ENCODE data around the gene GLIPR2. TPM values are rescaled to one million over a fixed set of nuclear protein-coding genes. Genes with fewer than 3 reads are reported as not detected.

Gene GLIPR2
- total RNA-seq, 1 donor from 2014 or later, result 6.3 TPM

GRCh38 chr9:36138901-36139300, 2.4 kb downstream of the GLIPR2 start:
- Mint-ChIP-seq H3K4me3 (ENCODE audit: unreplicated experiment) (peak overlapping the region; percentile 44), H3K27me3 (ENCODE audit: unreplicated experiment) (peaks cover 24% of the 10 kb centered on the region), H3K4me1 (ENCODE audit: unreplicated experiment) (peaks cover 7% of the 10 kb centered on the region), H3K27ac (ENCODE audit: unreplicated experiment) (no peak overlapping the region), H3K36me3 (ENCODE audit: low read depth, unreplicated experiment) (peaks cover 3% of the 10 kb centered on the region), H3K9me3 (ENCODE audit: unreplicated experiment) (no peaks in the 10 kb centered on the region)
- TF ChIP-seq CTCF (IDR thresholded peaks at IDR 0.05; ENCODE audit: unreplicated experiment), result no peak
- no peak for DNase-seq (ENCODE audit: low spot score)

- peaks cover 9% of the 10 kb centered on the region for H3K36me3 Mint-ChIP-seq (ENCODE audit: low read depth, unreplicated experiment)
- TF ChIP-seq CTCF (IDR thresholded peaks at IDR 0.05; ENCODE audit: unreplicated experiment), result no peak
- peaks cover 10% of the 10 kb centered on the region for H3K4me1 Mint-ChIP-seq (ENCODE audit: unreplicated experiment)
- H3K27ac Mint-ChIP-seq (ENCODE audit: unreplicated experiment), result no peak overlapping the region
- no peak overlapping the region for H3K4me3 Mint-ChIP-seq (ENCODE audit: unreplicated experiment)
- no peak for DNase-seq (ENCODE audit: low spot score)
- peaks cover 24% of the 10 kb centered on the region for H3K27me3 Mint-ChIP-seq (ENCODE audit: unreplicated experiment)
- peaks cover 2% of the 10 kb centered on the region for H3K9me3 Mint-ChIP-seq (ENCODE audit: unreplicated experiment)
Measured at GRCh38 chr9:36140086-36141084, 3.9 kb downstream of the GLIPR2 start.

GRCh38 chr9:36141288-36141687, 4.8 kb downstream of the GLIPR2 start:
- DNase-seq (ENCODE audit: low spot score), result no peak
- no peak for TF ChIP-seq CTCF (IDR thresholded peaks at IDR 0.05; ENCODE audit: unreplicated experiment)
- H3K4me1 Mint-ChIP-seq (ENCODE audit: unreplicated experiment), result peaks cover 14% of the 10 kb centered on the region
- peaks cover 5% of the 10 kb centered on the region for H3K9me3 Mint-ChIP-seq (ENCODE audit: unreplicated experiment)
- H3K36me3 Mint-ChIP-seq (ENCODE audit: low read depth, unreplicated experiment), result peaks cover 18% of the 10 kb centered on the region
- no peak overlapping the region for H3K27ac Mint-ChIP-seq (ENCODE audit: unreplicated experiment)
- H3K27me3 Mint-ChIP-seq (ENCODE audit: unreplicated experiment), result peaks cover 22% of the 10 kb centered on the region
- H3K4me3 Mint-ChIP-seq (ENCODE audit: unreplicated experiment), result no peak overlapping the region

GRCh38 chr9:36141761-36142160, 5.2 kb downstream of the GLIPR2 start:
- Mint-ChIP-seq H3K27me3 (ENCODE audit: unreplicated experiment) (peaks cover 22% of the 10 kb centered on the region), H3K27ac (ENCODE audit: unreplicated experiment) (no peak overlapping the region), H3K9me3 (ENCODE audit: unreplicated experiment) (peaks cover 5% of the 10 kb centered on the region), H3K36me3 (ENCODE audit: low read depth, unreplicated experiment) (peaks cover 20% of the 10 kb centered on the region), H3K4me3 (ENCODE audit: unreplicated experiment) (no peak overlapping the region), H3K4me1 (ENCODE audit: unreplicated experiment) (peaks cover 14% of the 10 kb centered on the region)
- DNase-seq (ENCODE audit: low spot score), result no peak
- no peak for TF ChIP-seq CTCF (IDR thresholded peaks at IDR 0.05; ENCODE audit: unreplicated experiment)
